ENCODE measurements around the gene PPP1R15A. TPM values are rescaled to one million over a fixed set of nuclear protein-coding genes. Genes with fewer than 3 reads are reported as not detected.

The PPP1R15A gene
- total RNA-seq = 10 to 100 TPM; 35.1 to 49.0 TPM

- peak; percentile 98 for DNase-seq (ENCODE audit: low spot score)
- H3K36me3 ChIP-seq = no peaks in the 10 kb centered on the region
- under 1% methylated on average over 53 of the region's 53 CpGs for WGBS
- peak within 1 kb of the TSS; percentile 78 to 90 for H3K4me3 ChIP-seq
- H3K27ac ChIP-seq = peak within 1 kb of the TSS; percentile 100
- H3K27me3 ChIP-seq (replicated peaks; ENCODE audit: insufficient read depth) = no peaks in the 10 kb centered on the region
- TF ChIP-seq POLR2A (IDR thresholded peaks at IDR 0.05) = peak; percentile 100
- peak in 3 of 4 experiments; percentile 15 to 83 (median 60) for TF ChIP-seq CTCF (IDR thresholded peaks at IDR 0.05)
- peak; percentile 100 for TF ChIP-seq POLR2AphosphoS5 (IDR thresholded peaks at IDR 0.05)
- H3K9me3 ChIP-seq = no peaks in the 10 kb centered on the region
- peaks cover 19% of the 10 kb centered on the region for H3K4me1 ChIP-seq (replicated peaks)
- intact Hi-C loops (cut with DNase I) = loop anchor here (2.0 kb wide), 1 partner anchor 92 kb away; the partner anchor contains the start of gene FTL
Observed at GRCh38 chr19:48872182-48872883, at the start of gene PPP1R15A. PPP1R15A (plus strand) TSS chr19:48872421; CDS start chr19:48873234, 813 bp downstream.

- Histone ChIP-seq H3K27ac (no peak overlapping the region), H3K36me3 (no peaks in the 10 kb centered on the region)
- intact Hi-C loops (cut with DNase I) = no loop called here
Observed at GRCh38 chr19:48822514-48822913, 49.7 kb upstream of the PPP1R15A start.

GRCh38 chr19:48826606-48827020, 45.6 kb upstream of the PPP1R15A start:
- TF ChIP-seq CTCF (IDR thresholded peaks at IDR 0.05) (peak in 1 of 4 experiments; percentile 25), POLR2A (IDR thresholded peaks at IDR 0.05) (no peak)
- no peak overlapping the region for H3K4me3 ChIP-seq
- H3K4me1 ChIP-seq (replicated peaks) = no peaks in the 10 kb centered on the region
- intact Hi-C loops (cut with DNase I) = no loop called here
- no peak for DNase-seq (ENCODE audit: low spot score)
- H3K27me3 ChIP-seq (replicated peaks; ENCODE audit: insufficient read depth) = no peaks in the 10 kb centered on the region
- 75% methylated on average over 8 of the region's 8 CpGs for WGBS
- no peaks in the 10 kb centered on the region for H3K36me3 ChIP-seq
- H3K9me3 ChIP-seq = no peaks in the 10 kb centered on the region
- no peak overlapping the region for H3K27ac ChIP-seq

More at GRCh38 chr19:48822514-48822913, 49.7 kb upstream of the PPP1R15A start:
- TF ChIP-seq CTCF (IDR thresholded peaks at IDR 0.05) = no peak
- TF ChIP-seq POLR2A (IDR thresholded peaks at IDR 0.05) = no peak
- no peak for TF ChIP-seq POLR2AphosphoS5 (IDR thresholded peaks at IDR 0.05)
- Histone ChIP-seq H3K9me3 (no peaks in the 10 kb centered on the region), H3K27me3 (replicated peaks; ENCODE audit: insufficient read depth) (no peaks in the 10 kb centered on the region), H3K4me3 (no peak overlapping the region), H3K4me1 (replicated peaks) (peaks cover 10% of the 10 kb centered on the region)
- 93% methylated on average over 2 of the region's 2 CpGs for WGBS
- DNase-seq (ENCODE audit: low spot score) = no peak

- no peak for DNase-seq (ENCODE audit: low spot score)
- WGBS = 70% methylated on average over 9 of the region's 9 CpGs
- H3K4me3 ChIP-seq = no peak overlapping the region
- H3K4me1 ChIP-seq (replicated peaks) = no peaks in the 10 kb centered on the region
- intact Hi-C loops (cut with DNase I) = no loop called here
- TF ChIP-seq POLR2AphosphoS5 (IDR thresholded peaks at IDR 0.05) (no peak), POLR2A (IDR thresholded peaks at IDR 0.05) (no peak), CTCF (IDR thresholded peaks at IDR 0.05) (no peak)
- no peaks in the 10 kb centered on the region for H3K9me3 ChIP-seq
- no peaks in the 10 kb centered on the region for H3K36me3 ChIP-seq
- no peaks in the 10 kb centered on the region for H3K27me3 ChIP-seq (replicated peaks; ENCODE audit: insufficient read depth)
- H3K27ac ChIP-seq = no peak overlapping the region
Observed at GRCh38 chr19:48830088-48830487, 42.1 kb upstream of the PPP1R15A start.

- intact Hi-C loops (cut with DNase I) = no loop called here
- H3K36me3 ChIP-seq = no peaks in the 10 kb centered on the region
- no peak for DNase-seq (ENCODE audit: low spot score)
Observed at GRCh38 chr19:48830965-48831364, 41.3 kb upstream of the PPP1R15A start.

More at GRCh38 chr19:48830965-48831364, 41.3 kb upstream of the PPP1R15A start:
- WGBS = 98% methylated on average over 4 of the region's 4 CpGs
- Histone ChIP-seq H3K4me3 (no peak overlapping the region), H3K27ac (no peak overlapping the region), H3K9me3 (no peaks in the 10 kb centered on the region), H3K27me3 (replicated peaks; ENCODE audit: insufficient read depth) (no peaks in the 10 kb centered on the region), H3K4me1 (replicated peaks) (no peaks in the 10 kb centered on the region)
- no peak for TF ChIP-seq POLR2AphosphoS5 (IDR thresholded peaks at IDR 0.05)
- TF ChIP-seq POLR2A (IDR thresholded peaks at IDR 0.05) = no peak
- TF ChIP-seq CTCF (IDR thresholded peaks at IDR 0.05) = no peak

All from prostate gland (tissue), 2 donors.